ENCODE data around the gene DBH.

DNA sequence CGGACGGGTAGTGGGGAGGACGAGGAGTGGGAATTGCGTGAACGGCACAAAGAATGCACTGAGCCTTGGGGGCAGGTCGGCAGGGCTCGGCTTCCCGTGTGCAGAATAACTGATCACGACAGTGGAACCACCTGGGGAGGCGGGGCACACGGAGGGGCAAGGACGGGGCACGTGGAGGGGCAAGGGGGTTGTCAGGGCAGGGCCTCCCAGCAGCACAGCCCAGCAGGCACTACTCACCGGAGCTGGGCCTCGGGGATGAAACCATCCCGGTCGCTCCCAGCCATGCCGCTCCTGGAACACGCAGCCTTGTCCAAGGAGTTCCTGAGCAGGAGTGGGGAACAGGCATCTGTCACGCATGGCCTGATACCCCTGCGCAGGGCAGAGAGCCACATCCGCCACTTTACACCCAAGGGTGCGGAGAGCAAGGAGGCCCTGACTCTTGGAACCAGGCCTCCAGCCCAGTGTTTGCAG, 68.6 kb downstream of the DBH start:
- TF ChIP-seq, protein P1, sequence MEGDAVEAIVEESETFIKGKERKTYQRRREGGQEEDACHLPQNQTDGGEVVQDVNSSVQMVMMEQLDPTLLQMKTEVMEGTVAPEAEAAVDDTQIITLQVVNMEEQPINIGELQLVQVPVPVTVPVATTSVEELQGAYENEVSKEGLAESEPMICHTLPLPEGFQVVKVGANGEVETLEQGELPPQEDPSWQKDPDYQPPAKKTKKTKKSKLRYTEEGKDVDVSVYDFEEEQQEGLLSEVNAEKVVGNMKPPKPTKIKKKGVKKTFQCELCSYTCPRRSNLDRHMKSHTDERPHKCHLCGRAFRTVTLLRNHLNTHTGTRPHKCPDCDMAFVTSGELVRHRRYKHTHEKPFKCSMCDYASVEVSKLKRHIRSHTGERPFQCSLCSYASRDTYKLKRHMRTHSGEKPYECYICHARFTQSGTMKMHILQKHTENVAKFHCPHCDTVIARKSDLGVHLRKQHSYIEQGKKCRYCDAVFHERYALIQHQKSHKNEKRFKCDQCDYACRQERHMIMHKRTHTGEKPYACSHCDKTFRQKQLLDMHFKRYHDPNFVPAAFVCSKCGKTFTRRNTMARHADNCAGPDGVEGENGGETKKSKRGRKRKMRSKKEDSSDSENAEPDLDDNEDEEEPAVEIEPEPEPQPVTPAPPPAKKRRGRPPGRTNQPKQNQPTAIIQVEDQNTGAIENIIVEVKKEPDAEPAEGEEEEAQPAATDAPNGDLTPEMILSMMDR (IDR thresholded peaks at IDR 0.05): no peak
- TF ChIP-seq EP300 (IDR thresholded peaks at IDR 0.05) (no peak), POLR2AphosphoS5 (IDR thresholded peaks at IDR 0.05) (no peak)

All from sigmoid colon (tissue), 4 donors.